GM12878 (cell line): ENCODE data around the gene TFAM. TPM values are rescaled to one million over a fixed set of nuclear protein-coding genes. Genes with fewer than 3 reads are reported as not detected.

ENCODE experiments used
- ATF7 ChIP-seq: fragments of 450-650 bp; IDR thresholded peaks from 2 replicates; pipeline ENCODE4 v1.6.1; 2016; ENCODE audit warnings: low read depth, mild to moderate bottlenecking
- EZH2 ChIP-seq: IDR thresholded peaks from 2 replicates; pipeline ENCODE4 v1.6.1; 2012; ENCODE audit warnings: low read depth, mild to moderate bottlenecking, control low read depth, inconsistent platforms, low read length, borderline replicate concordance; ENCODE audit not compliant: control insufficient read depth
- HDAC2 ChIP-seq: fragments of 200-600 bp; sonication (generic); IDR thresholded peaks from 2 replicates; pipeline ENCODE4 v1.6.1; 2017
- IKZF1 ChIP-seq: fragments of 450-650 bp; conservative IDR thresholded peaks from 2 replicates; pipeline ENCODE4 v1.6.1; 2017; ENCODE audit warnings: antibody characterized with exemption, mild to moderate bottlenecking
- IKZF2 ChIP-seq, 2 experiments: fragments of 450-650 bp; IDR thresholded peaks; 2 replicates each; pipeline ENCODE4 v1.6.1; 2017; ENCODE audit warnings: mild to moderate bottlenecking in 2 of 2, moderate library complexity in 2 of 2
- IRF4 ChIP-seq: IDR thresholded peaks from 2 replicates; pipeline ENCODE4 v1.6.1; 2011; ENCODE audit warnings: low read depth, low read length
- MTA3 ChIP-seq: IDR thresholded peaks from 2 replicates; pipeline ENCODE4 v1.6.1; 2012; ENCODE audit warnings: low read length, inconsistent platforms, borderline replicate concordance
- PAX5 ChIP-seq: IDR thresholded peaks from 2 replicates; pipeline ENCODE4 v1.6.1; 2011; ENCODE audit warnings: low read depth, low read length, borderline replicate concordance
- PAX8 ChIP-seq: fragments of 450-650 bp; IDR thresholded peaks from 2 replicates; pipeline ENCODE4 v1.6.1; 2017; ENCODE audit warnings: mild to moderate bottlenecking, moderate library complexity
- POU2F2 ChIP-seq: IDR thresholded peaks from 3 replicates; pipeline ENCODE4 v1.6.1; 2011; ENCODE audit warnings: low read depth, mild to moderate bottlenecking, low read length, borderline replicate concordance
- RAD21 ChIP-seq: IDR thresholded peaks from 2 replicates; pipeline ENCODE4 v1.6.1; 2011; ENCODE audit warnings: mild to moderate bottlenecking, low read depth, low read length, moderate library complexity; ENCODE audit not compliant: insufficient read depth
- RB1 ChIP-seq: fragments of 450-650 bp; formaldehyde crosslinking; IDR thresholded peaks from 2 replicates; pipeline ENCODE4 v1.6.1; 2017; ENCODE audit warnings: mild to moderate bottlenecking, borderline replicate concordance
- SIX5 ChIP-seq: IDR thresholded peaks from 2 replicates; pipeline ENCODE4 v1.6.1; 2011; ENCODE audit warnings: mild to moderate bottlenecking, low read depth, low read length, moderate library complexity; ENCODE audit not compliant: severe bottlenecking
- SPI1 ChIP-seq: IDR thresholded peaks from 2 replicates; pipeline ENCODE4 v1.6.1; 2011; ENCODE audit warnings: low read depth, mild to moderate bottlenecking, low read length, moderate library complexity, borderline replicate concordance; ENCODE audit not compliant: insufficient read depth
- SUZ12 ChIP-seq: fragments of 200-600 bp; sonication (generic); IDR thresholded peaks from one replicate; pipeline ENCODE4 v1.6.1; 2018; ENCODE audit warnings: antibody characterized with exemption, mild to moderate bottlenecking; ENCODE audit not compliant: unreplicated experiment
- TAF1 ChIP-seq: IDR thresholded peaks from 2 replicates; pipeline ENCODE4 v1.6.1; 2011; ENCODE audit warnings: mild to moderate bottlenecking, low read depth, low read length, borderline replicate concordance
- TCF3 ChIP-seq: IDR thresholded peaks from 2 replicates; pipeline ENCODE4 v1.6.1; 2012; ENCODE audit warnings: low read depth, mild to moderate bottlenecking, low read length, borderline replicate concordance; ENCODE audit not compliant: insufficient read depth
- TCF7 ChIP-seq: IDR thresholded peaks from 2 replicates; pipeline ENCODE4 v1.6.1; 2014; ENCODE audit warnings: antibody characterized with exemption, borderline replicate concordance
- ZBED1 ChIP-seq: IDR thresholded peaks from 2 replicates; pipeline ENCODE4 v1.6.1; 2016; ENCODE audit warnings: borderline replicate concordance
- ZNF207 ChIP-seq: fragments of 450-650 bp; IDR thresholded peaks from 2 replicates; pipeline ENCODE4 v1.6.1; 2014; ENCODE audit warnings: antibody characterized with exemption, mild to moderate bottlenecking, borderline replicate concordance
- polyA plus RNA-seq, 11 experiments: library from polyadenylated mRNA; depleted of rRNA in 4 of 11; unstranded in 6 of 11; stranded (reverse) in 5 of 11; fragments of >200 nt; fragmentation: Nextera tagmentation in 4 of 11; fragmentation: Illumina TruSeq in 1 of 11; extraction: Ambion mirVana in 4 of 11; extraction: Trizol in 1 of 11; gene quantifications; 1 replicate in 1 of 11; 2 replicates in 10 of 11; pipeline versions ENCODE4 v1.2.1 to v1.2.3, GENCODE V29; 2011 to 2016; ENCODE audit warnings: inconsistent platforms in 2 of 11, missing spikeins in 2 of 11, low read depth in 1 of 11
- total RNA-seq, 4 experiments: library from RNA; depleted of rRNA in 3 of 4; stranded (reverse); fragments of >200 nt in 3 of 4; fragmentation: Illumina TruSeq in 1 of 4; extraction: Trizol in 1 of 4; gene quantifications; 2 replicates each; pipeline versions ENCODE4 v1.2.1 to v1.2.3, GENCODE V29; 2013 to 2021
- TF ChIP-seq, protein P1 (sequence below): IDR thresholded peaks from 2 replicates; pipeline ENCODE4 v1.6.1; 2011; ENCODE audit warnings: mild to moderate bottlenecking, low read depth, low read length, moderate library complexity; ENCODE audit not compliant: insufficient replicate concordance
- TF ChIP-seq, protein P2 (sequence below): fragments of 450-650 bp; IDR thresholded peaks from 2 replicates; pipeline ENCODE4 v1.6.1; 2018; ENCODE audit warnings: mild to moderate bottlenecking, low read depth, moderate library complexity; ENCODE audit not compliant: partially characterized antibody
- TF ChIP-seq, protein P3 (sequence below), 3 experiments: IDR thresholded peaks in 2 of 3; conservative IDR thresholded peaks in 1 of 3; 2 replicates each; pipeline ENCODE4 v1.5.1; 2011; ENCODE audit warnings: low read depth in 3 of 3, low read length in 3 of 3, mild to moderate bottlenecking in 3 of 3, control low read depth in 2 of 3, moderate library complexity in 2 of 3, inconsistent platforms in 1 of 3, mixed read lengths in 1 of 3; ENCODE audit not compliant: control insufficient read depth in 2 of 3, insufficient read depth in 1 of 3; ENCODE audit errors: extremely low read depth in 1 of 3

Gene TFAM
- total and polyA plus RNA-seq, 10 of the 15 experiments (the other 5 are each of a cell fraction or from before 2014, with no cell fraction given), result 44.9 to 135 (median 93.3) TPM

DNA sequence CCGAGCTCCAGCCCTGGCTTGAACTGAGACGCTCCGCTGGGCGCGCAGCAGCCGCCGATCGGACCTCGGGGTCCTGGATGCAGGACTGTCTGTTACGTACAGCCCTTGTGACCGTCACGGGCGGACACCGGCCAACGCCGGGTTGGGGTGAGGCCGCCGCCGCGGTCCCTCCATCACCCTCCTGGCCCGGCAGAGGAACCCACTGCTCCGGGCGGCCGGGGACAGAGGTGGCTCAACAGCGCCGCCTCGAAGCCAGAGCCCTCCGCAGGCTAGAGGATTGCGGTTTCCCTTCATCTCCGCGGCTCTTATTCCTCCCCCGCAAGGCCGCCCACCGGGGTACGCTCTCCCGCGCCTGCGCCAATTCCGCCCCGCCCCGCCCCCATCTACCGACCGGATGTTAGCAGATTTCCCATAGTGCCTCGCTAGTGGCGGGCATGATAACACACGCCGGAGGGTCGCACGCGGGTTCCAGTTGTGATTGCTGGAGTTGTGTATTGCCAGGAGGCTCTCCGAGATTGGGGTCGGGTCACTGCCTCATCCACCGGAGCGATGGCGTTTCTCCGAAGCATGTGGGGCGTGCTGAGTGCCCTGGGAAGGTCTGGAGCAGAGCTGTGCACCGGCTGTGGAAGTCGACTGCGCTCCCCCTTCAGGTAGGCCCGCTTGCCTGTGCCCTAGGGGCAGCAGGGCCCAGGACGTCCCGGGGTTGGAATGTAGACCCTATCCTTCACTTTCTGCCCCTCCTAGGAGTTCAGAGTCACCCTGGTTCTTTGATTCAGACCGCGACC lies at the start of gene TFAM (continued):
- TF ChIP-seq, protein P1, sequence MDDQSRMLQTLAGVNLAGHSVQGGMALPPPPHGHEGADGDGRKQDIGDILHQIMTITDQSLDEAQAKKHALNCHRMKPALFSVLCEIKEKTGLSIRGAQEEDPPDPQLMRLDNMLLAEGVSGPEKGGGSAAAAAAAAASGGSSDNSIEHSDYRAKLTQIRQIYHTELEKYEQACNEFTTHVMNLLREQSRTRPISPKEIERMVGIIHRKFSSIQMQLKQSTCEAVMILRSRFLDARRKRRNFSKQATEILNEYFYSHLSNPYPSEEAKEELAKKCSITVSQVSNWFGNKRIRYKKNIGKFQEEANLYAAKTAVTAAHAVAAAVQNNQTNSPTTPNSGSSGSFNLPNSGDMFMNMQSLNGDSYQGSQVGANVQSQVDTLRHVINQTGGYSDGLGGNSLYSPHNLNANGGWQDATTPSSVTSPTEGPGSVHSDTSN, result no peak
- no peak for TF ChIP-seq SIX5
- TF ChIP-seq RB1, result peak; percentile 77; the same call in 1 of the 2 replicates
- peak; percentile 77 for TF ChIP-seq TAF1
- peak; percentile 57 to 78 for TF ChIP-seq IKZF2 (IDR thresholded peaks at IDR 0.05)
- 0 out of 2 replicates have a peak, but pooled peaks have one; percentile 7 for TF ChIP-seq TCF3
- TF ChIP-seq, protein P2, sequence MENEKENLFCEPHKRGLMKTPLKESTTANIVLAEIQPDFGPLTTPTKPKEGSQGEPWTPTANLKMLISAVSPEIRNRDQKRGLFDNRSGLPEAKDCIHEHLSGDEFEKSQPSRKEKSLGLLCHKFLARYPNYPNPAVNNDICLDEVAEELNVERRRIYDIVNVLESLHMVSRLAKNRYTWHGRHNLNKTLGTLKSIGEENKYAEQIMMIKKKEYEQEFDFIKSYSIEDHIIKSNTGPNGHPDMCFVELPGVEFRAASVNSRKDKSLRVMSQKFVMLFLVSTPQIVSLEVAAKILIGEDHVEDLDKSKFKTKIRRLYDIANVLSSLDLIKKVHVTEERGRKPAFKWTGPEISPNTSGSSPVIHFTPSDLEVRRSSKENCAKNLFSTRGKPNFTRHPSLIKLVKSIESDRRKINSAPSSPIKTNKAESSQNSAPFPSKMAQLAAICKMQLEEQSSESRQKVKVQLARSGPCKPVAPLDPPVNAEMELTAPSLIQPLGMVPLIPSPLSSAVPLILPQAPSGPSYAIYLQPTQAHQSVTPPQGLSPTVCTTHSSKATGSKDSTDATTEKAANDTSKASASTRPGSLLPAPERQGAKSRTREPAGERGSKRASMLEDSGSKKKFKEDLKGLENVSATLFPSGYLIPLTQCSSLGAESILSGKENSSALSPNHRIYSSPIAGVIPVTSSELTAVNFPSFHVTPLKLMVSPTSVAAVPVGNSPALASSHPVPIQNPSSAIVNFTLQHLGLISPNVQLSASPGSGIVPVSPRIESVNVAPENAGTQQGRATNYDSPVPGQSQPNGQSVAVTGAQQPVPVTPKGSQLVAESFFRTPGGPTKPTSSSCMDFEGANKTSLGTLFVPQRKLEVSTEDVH, result no peak
- TF ChIP-seq RAD21, result peak; percentile 70
- TF ChIP-seq SUZ12, result no peak
- TF ChIP-seq ATF7, result peak; percentile 70
- no peak for TF ChIP-seq SPI1
- TF ChIP-seq POU2F2, result peak; percentile 73
- no peak for TF ChIP-seq ZNF207
- no peak for TF ChIP-seq TCF7
- TF ChIP-seq, protein P3, sequence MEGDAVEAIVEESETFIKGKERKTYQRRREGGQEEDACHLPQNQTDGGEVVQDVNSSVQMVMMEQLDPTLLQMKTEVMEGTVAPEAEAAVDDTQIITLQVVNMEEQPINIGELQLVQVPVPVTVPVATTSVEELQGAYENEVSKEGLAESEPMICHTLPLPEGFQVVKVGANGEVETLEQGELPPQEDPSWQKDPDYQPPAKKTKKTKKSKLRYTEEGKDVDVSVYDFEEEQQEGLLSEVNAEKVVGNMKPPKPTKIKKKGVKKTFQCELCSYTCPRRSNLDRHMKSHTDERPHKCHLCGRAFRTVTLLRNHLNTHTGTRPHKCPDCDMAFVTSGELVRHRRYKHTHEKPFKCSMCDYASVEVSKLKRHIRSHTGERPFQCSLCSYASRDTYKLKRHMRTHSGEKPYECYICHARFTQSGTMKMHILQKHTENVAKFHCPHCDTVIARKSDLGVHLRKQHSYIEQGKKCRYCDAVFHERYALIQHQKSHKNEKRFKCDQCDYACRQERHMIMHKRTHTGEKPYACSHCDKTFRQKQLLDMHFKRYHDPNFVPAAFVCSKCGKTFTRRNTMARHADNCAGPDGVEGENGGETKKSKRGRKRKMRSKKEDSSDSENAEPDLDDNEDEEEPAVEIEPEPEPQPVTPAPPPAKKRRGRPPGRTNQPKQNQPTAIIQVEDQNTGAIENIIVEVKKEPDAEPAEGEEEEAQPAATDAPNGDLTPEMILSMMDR (IDR thresholded peaks at IDR 0.05 in 2 of 3, conservative IDR thresholded peaks at IDR 0.05 in 1 of 3; ENCODE audit: control insufficient read depth in 2 of 3, extremely low read depth in 1 of 3, insufficient read depth in 1 of 3, low read depth in 3 of 3, low read length in 3 of 3), result peak; percentile 49 to 67 (median 61)
- TF ChIP-seq EZH2, result no peak
- TF ChIP-seq IKZF1, result peak; percentile 85
- no peak for TF ChIP-seq HDAC2
- peak; percentile 48; the same call in 1 of the 2 replicates for TF ChIP-seq ZBED1
- no peak; the same call in 1 of the 2 replicates for TF ChIP-seq MTA3
- peak; percentile 55; the same call in 1 of the 2 replicates for TF ChIP-seq PAX5
- no peak for TF ChIP-seq IRF4
- no peak for TF ChIP-seq PAX8
